KMS-11 (cell line): Measurements from ENCODE around the gene DLGAP1.

Experiments
- H2AFZ ChIP-seq: fragments of 200-600 bp; sonication (generic); 2 replicates; pipeline ENCODE4 v1.6.1; 2016; ENCODE audit warnings: antibody characterized with exemption, mixed run types, low read depth
- H3K27ac ChIP-seq: fragments of 200-600 bp; sonication (generic); 2 replicates; pipeline ENCODE4 v1.6.1; 2016; ENCODE audit warnings: mild to moderate bottlenecking, mixed run types
- H3K27me3 ChIP-seq: fragments of 200-600 bp; sonication (generic); 2 replicates; pipeline ENCODE4 v1.6.1; 2017; ENCODE audit warnings: mild to moderate bottlenecking, low read depth, mixed run types, moderate library complexity; ENCODE audit not compliant: insufficient read depth
- H3K36me3 ChIP-seq: fragments of 200-600 bp; sonication (generic); 2 replicates; pipeline ENCODE4 v1.6.1; 2017; ENCODE audit warnings: mild to moderate bottlenecking, mixed run types; ENCODE audit not compliant: insufficient read depth
- H3K4me1 ChIP-seq: fragments of 200-600 bp; sonication (generic); 2 replicates; pipeline ENCODE4 v1.6.1; 2016; ENCODE audit warnings: mild to moderate bottlenecking, low read depth, mixed run types; ENCODE audit not compliant: poor library complexity, severe bottlenecking
- H3K4me2 ChIP-seq: fragments of 200-600 bp; sonication (generic); 2 replicates; pipeline ENCODE4 v1.7.0; 2016; ENCODE audit warnings: mild to moderate bottlenecking, mixed run types
- H3K4me3 ChIP-seq: fragments of 200-600 bp; sonication (generic); IDR thresholded peaks from 2 replicates; pipeline ENCODE4 v1.6.1; 2017; ENCODE audit warnings: low read depth, low read length, mixed read lengths; ENCODE audit not compliant: insufficient read depth
- H3K79me2 ChIP-seq: fragments of 200-600 bp; sonication (generic); 2 replicates; pipeline ENCODE4 v1.6.1; 2016; ENCODE audit warnings: low read depth, mixed run types; ENCODE audit not compliant: insufficient read depth
- H3K9ac ChIP-seq: fragments of 200-600 bp; sonication (generic); 2 replicates; pipeline ENCODE4 v1.6.1; 2016; ENCODE audit warnings: mild to moderate bottlenecking, mixed run types
- H4K20me1 ChIP-seq: fragments of 200-600 bp; sonication (generic); 2 replicates; pipeline ENCODE4 v1.6.1; 2016; ENCODE audit warnings: mild to moderate bottlenecking, mixed run types; ENCODE audit not compliant: insufficient read depth
- CTCF ChIP-seq: fragments of 200-600 bp; sonication (generic); conservative IDR thresholded peaks from 2 replicates; pipeline ENCODE4 v1.6.1; 2017; ENCODE audit warnings: low read depth, mild to moderate bottlenecking, antibody characterized with exemption, low read length, moderate library complexity, mixed read lengths

DLGAP1 gene

GRCh38 chr18:4417714-4418113 lies 37.4 kb downstream of the DLGAP1 start:
- H3K36me3 ChIP-seq = no peaks in the 10 kb centered on the region
- H3K4me2 ChIP-seq = no peak overlapping the region
- no peaks in the 10 kb centered on the region for H3K27me3 ChIP-seq
- H2AFZ ChIP-seq = no peak overlapping the region
- no peaks in the 10 kb centered on the region for H4K20me1 ChIP-seq
- H3K4me3 ChIP-seq = no peak overlapping the region
- no peaks in the 10 kb centered on the region for H3K4me1 ChIP-seq
- H3K27ac ChIP-seq = no peak overlapping the region
- no peak overlapping the region for H3K9ac ChIP-seq
- no peak for TF ChIP-seq CTCF
- no peaks in the 10 kb centered on the region for H3K79me2 ChIP-seq

- Histone ChIP-seq H3K4me1 (no peaks in the 10 kb centered on the region), H4K20me1 (no peaks in the 10 kb centered on the region), H3K79me2 (no peaks in the 10 kb centered on the region), H3K4me2 (no peak overlapping the region), H2AFZ (no peak overlapping the region), H3K36me3 (no peaks in the 10 kb centered on the region), H3K4me3 (no peak overlapping the region), H3K27ac (no peak overlapping the region), H3K27me3 (no peaks in the 10 kb centered on the region), H3K9ac (no peak overlapping the region)
- no peak for TF ChIP-seq CTCF
These were observed 38.1 kb downstream of the DLGAP1 start for GRCh38 chr18:4416976-4417375.

- no peaks in the 10 kb centered on the region for H3K79me2 ChIP-seq
- no peaks in the 10 kb centered on the region for H4K20me1 ChIP-seq
- H3K27me3 ChIP-seq = no peaks in the 10 kb centered on the region
- H3K4me2 ChIP-seq = no peak overlapping the region
- no peak for TF ChIP-seq CTCF
- H3K36me3 ChIP-seq = no peaks in the 10 kb centered on the region
- no peak overlapping the region for H3K9ac ChIP-seq
- H3K4me1 ChIP-seq = no peaks in the 10 kb centered on the region
- H3K4me3 ChIP-seq = no peak overlapping the region
- no peak overlapping the region for H2AFZ ChIP-seq
- H3K27ac ChIP-seq = no peak overlapping the region
These were observed 42.8 kb downstream of the DLGAP1 start for GRCh38 chr18:4412286-4412685.

GRCh38 chr18:4406856-4407255 lies 48.3 kb downstream of the DLGAP1 start:
- H3K9ac ChIP-seq = no peak overlapping the region
- no peak overlapping the region for H3K4me2 ChIP-seq

More at GRCh38 chr18:4406856-4407255, 48.3 kb downstream of the DLGAP1 start:
- no peak overlapping the region for H3K4me3 ChIP-seq
- H3K79me2 ChIP-seq = no peaks in the 10 kb centered on the region
- H3K27me3 ChIP-seq = no peaks in the 10 kb centered on the region
- no peak overlapping the region for H2AFZ ChIP-seq
- no peaks in the 10 kb centered on the region for H4K20me1 ChIP-seq
- no peak overlapping the region for H3K27ac ChIP-seq
- H3K4me1 ChIP-seq = no peaks in the 10 kb centered on the region
- no peak for TF ChIP-seq CTCF
- H3K36me3 ChIP-seq = no peaks in the 10 kb centered on the region
